Measurements from ENCODE around the gene ALG12. TPM values are rescaled to one million over a fixed set of nuclear protein-coding genes. Genes with fewer than 3 reads are reported as not detected.

Gene ALG12
- polyA plus RNA-seq, 1 donor from 2014 or later, result 14.3 TPM

GRCh38 chr22:49951986-49952896, 34.0 kb upstream of the ALG12 start:
- H3K9me3 ChIP-seq (ENCODE audit: low read length), result no peaks in the 10 kb centered on the region
- no peak overlapping the region for H3K9ac ChIP-seq (ENCODE audit: low read length)
- H3K36me3 ChIP-seq (ENCODE audit: insufficient read depth, low read length), result no peaks in the 10 kb centered on the region
- no peak overlapping the region for H2AFZ ChIP-seq (ENCODE audit: low read depth, low read length)
- no peak overlapping the region for H3K4me3 ChIP-seq (ENCODE audit: low read length)
- no peaks in the 10 kb centered on the region for H3K9me2 ChIP-seq (ENCODE audit: insufficient read depth, low read length)
- H3K27ac ChIP-seq (ENCODE audit: low read length), result no peak overlapping the region
- H3K4me2 ChIP-seq (ENCODE audit: low read length), result no peak overlapping the region
- H4K20me1 ChIP-seq (ENCODE audit: insufficient read depth), result no peaks in the 10 kb centered on the region
- H3K79me2 ChIP-seq (replicated peaks; ENCODE audit: insufficient read depth, low read length), result no peaks in the 10 kb centered on the region
- no peaks in the 10 kb centered on the region for H3F3A ChIP-seq (ENCODE audit: insufficient read depth, low read length, poor library complexity, severe bottlenecking)
- H3K27me3 ChIP-seq (ENCODE audit: insufficient read depth, low read depth, low read length), result no peaks in the 10 kb centered on the region
- TF ChIP-seq TAF1 (IDR thresholded peaks at IDR 0.05; ENCODE audit: low read depth) (no peak), POLR2AphosphoS5 (IDR thresholded peaks at IDR 0.05) (no peak), SMC3 (conservative IDR thresholded peaks at IDR 0.05; ENCODE audit: poor library complexity) (no peak), MXI1 (conservative IDR thresholded peaks at IDR 0.05; ENCODE audit: poor library complexity, severe bottlenecking) (no peak), REST (IDR thresholded peaks at IDR 0.05; ENCODE audit: borderline replicate concordance) (no peak)

- Histone ChIP-seq H3K36me3 (ENCODE audit: insufficient read depth, low read length) (no peaks in the 10 kb centered on the region), H3K27ac (ENCODE audit: low read length) (no peak overlapping the region), H3K9me2 (ENCODE audit: insufficient read depth, low read length) (no peaks in the 10 kb centered on the region), H2AFZ (ENCODE audit: low read depth, low read length) (no peak overlapping the region), H3K4me2 (ENCODE audit: low read length) (no peak overlapping the region), H3F3A (ENCODE audit: insufficient read depth, low read length, poor library complexity, severe bottlenecking) (no peaks in the 10 kb centered on the region), H3K9ac (ENCODE audit: low read length) (no peak overlapping the region), H3K79me2 (replicated peaks; ENCODE audit: insufficient read depth, low read length) (no peaks in the 10 kb centered on the region), H3K27me3 (ENCODE audit: insufficient read depth, low read depth, low read length) (no peaks in the 10 kb centered on the region), H4K20me1 (ENCODE audit: insufficient read depth) (no peaks in the 10 kb centered on the region), H3K4me3 (ENCODE audit: low read length) (no peak overlapping the region), H3K9me3 (ENCODE audit: low read length) (no peaks in the 10 kb centered on the region)
- TF ChIP-seq SMC3 (conservative IDR thresholded peaks at IDR 0.05; ENCODE audit: poor library complexity) (no peak), CTCF (IDR thresholded peaks at IDR 0.05; ENCODE audit: poor library complexity, severe bottlenecking) (no peak), RAD21 (conservative IDR thresholded peaks at IDR 0.05) (no peak), POLR2AphosphoS5 (IDR thresholded peaks at IDR 0.05) (no peak), EZH2 (IDR thresholded peaks at IDR 0.05; ENCODE audit: borderline replicate concordance, insufficient read depth, low read length, poor library complexity, severe bottlenecking) (no peak), MXI1 (conservative IDR thresholded peaks at IDR 0.05; ENCODE audit: poor library complexity, severe bottlenecking) (no peak), TAF1 (IDR thresholded peaks at IDR 0.05; ENCODE audit: low read depth) (no peak), REST (IDR thresholded peaks at IDR 0.05; ENCODE audit: borderline replicate concordance) (no peak), EP300 (conservative IDR thresholded peaks at IDR 0.05; ENCODE audit: poor library complexity, severe bottlenecking) (no peak)
Observed at GRCh38 chr22:49951678-49951985, 33.4 kb upstream of the ALG12 start.

Measured in neural cell (in vitro differentiated cells).